HEK293 (cell line): ENCODE data around the gene CDC5L.

Source experiments
- CTCF ChIA-PET: fragments of 350-600 bp; formaldehyde crosslinking; extraction: SDS; loops from one replicate; lab custom pipeline; 2021; ENCODE audit warnings: antibody characterized with exemption; lab: Yijun Ruan, JAX
- POLR2A ChIA-PET: fragments of 300-600 bp; formaldehyde crosslinking; extraction: SDS; loops from one replicate; lab custom pipeline; 2020; ENCODE audit warnings: antibody characterized with exemption, inconsistent platforms; lab: Yijun Ruan, JAX
- H3K27ac ChIP-seq: fragments of 200-500 bp; sonication (Bioruptor generic); 2 replicates; pipeline ENCODE4 v1.5.1; 2014; ENCODE audit warnings: low read depth, low read length, control low read depth, inconsistent platforms; ENCODE audit errors: extremely low read depth
- H3K36me3 ChIP-seq, 2 experiments: fragments of 200-500 bp in 1 of 2; sonication (Bioruptor generic) in 1 of 2; 1 replicate in 1 of 2; 2 replicates in 1 of 2; pipeline ENCODE4 v1.5.1; 2014 to 2017; ENCODE audit warnings: inconsistent platforms in 2 of 2, low read length in 2 of 2; ENCODE audit not compliant: control insufficient read depth in 2 of 2, insufficient read depth in 1 of 2
- H3K4me1 ChIP-seq: fragments of 200-500 bp; sonication (Bioruptor generic); 2 replicates; pipeline ENCODE4 v1.5.1; 2014; ENCODE audit warnings: mild to moderate bottlenecking, low read length, inconsistent platforms; ENCODE audit not compliant: control insufficient read depth, insufficient read depth
- H3K4me3 ChIP-seq: 2 replicates; pipeline ENCODE4 v1.5.1; 2011; ENCODE audit warnings: low read depth, mild to moderate bottlenecking, control low read depth, low read length, moderate library complexity
- H3K9me3 ChIP-seq: fragments of 200-500 bp; sonication (Bioruptor generic); 2 replicates; pipeline ENCODE4 v1.5.1; 2014; ENCODE audit warnings: low read depth, low read length, inconsistent platforms; ENCODE audit not compliant: control insufficient read depth, insufficient read depth
- PRDM1 ChIP-seq: fragments of 450-650 bp; formaldehyde crosslinking; IDR thresholded peaks from 2 replicates; pipeline ENCODE4; 2016; ENCODE audit warnings: missing biosample characterization, missing genetic modification characterization
- YY1 ChIP-seq: fragments of 450-650 bp; formaldehyde crosslinking; IDR thresholded peaks from 2 replicates; pipeline ENCODE4 v1.5.1; 2018; ENCODE audit warnings: missing biosample characterization, missing genetic modification characterization
- ZNF132 ChIP-seq: fragments of 450-650 bp; formaldehyde crosslinking; IDR thresholded peaks from 2 replicates; pipeline ENCODE4 v1.5.1; 2017; ENCODE audit warnings: missing biosample characterization, missing genetic modification characterization, borderline replicate concordance
- ZNF175 ChIP-seq: fragments of 450-650 bp; formaldehyde crosslinking; IDR thresholded peaks from 2 replicates; pipeline ENCODE4 v1.5.1; 2016; ENCODE audit warnings: missing biosample characterization, missing genetic modification characterization
- ZNF214 ChIP-seq: fragments of 450-650 bp; formaldehyde crosslinking; IDR thresholded peaks from 2 replicates; pipeline ENCODE4 v1.5.1; 2017; ENCODE audit warnings: missing biosample characterization, mild to moderate bottlenecking, missing genetic modification characterization, borderline replicate concordance
- ZNF391 ChIP-seq: fragments of 450-650 bp; formaldehyde crosslinking; IDR thresholded peaks from 2 replicates; pipeline ENCODE4 v1.5.1; 2016; ENCODE audit warnings: low read depth, missing biosample characterization, missing genetic modification characterization, borderline replicate concordance
- ZNF433 ChIP-seq: fragments of 450-650 bp; formaldehyde crosslinking; IDR thresholded peaks from 2 replicates; pipeline ENCODE4 v1.5.1; 2016; ENCODE audit warnings: missing biosample characterization, missing genetic modification characterization, low read depth
- ZNF585B ChIP-seq: fragments of 450-650 bp; formaldehyde crosslinking; IDR thresholded peaks from 2 replicates; pipeline ENCODE4 v1.5.1; 2016; ENCODE audit warnings: missing biosample characterization, missing genetic modification characterization
- ZNF623 ChIP-seq: fragments of 450-650 bp; formaldehyde crosslinking; IDR thresholded peaks from 2 replicates; pipeline ENCODE4 v1.5.1; 2016; ENCODE audit warnings: missing biosample characterization, missing genetic modification characterization
- ZNF624 ChIP-seq: fragments of 450-650 bp; formaldehyde crosslinking; IDR thresholded peaks from 2 replicates; pipeline ENCODE4 v1.5.1; 2017; ENCODE audit warnings: missing biosample characterization, missing genetic modification characterization
- ZNF626 ChIP-seq: fragments of 450-650 bp; sonication (Bioruptor Pico); formaldehyde crosslinking; IDR thresholded peaks from 2 replicates; pipeline ENCODE4 v1.5.1; 2018; ENCODE audit warnings: missing biosample characterization, missing genetic modification characterization, inconsistent platforms
- ZNF677 ChIP-seq: fragments of 450-650 bp; IDR thresholded peaks from 2 replicates; pipeline ENCODE4 v1.5.0; 2018; ENCODE audit warnings: missing biosample characterization, mild to moderate bottlenecking, missing genetic modification characterization, moderate library complexity
- ZNF76 ChIP-seq: fragments of 450-650 bp; formaldehyde crosslinking; IDR thresholded peaks from 2 replicates; pipeline ENCODE4; 2016; ENCODE audit warnings: low read depth, missing biosample characterization, missing genetic modification characterization, borderline replicate concordance
- TF ChIP-seq, protein P1 (sequence below): fragments of 450-650 bp; formaldehyde crosslinking; IDR thresholded peaks from 2 replicates; pipeline ENCODE4 v1.5.1; 2016; ENCODE audit warnings: missing biosample characterization, missing genetic modification characterization, borderline replicate concordance
- TF ChIP-seq, protein P2 (sequence below): fragments of 450-650 bp; formaldehyde crosslinking; IDR thresholded peaks from 2 replicates; pipeline ENCODE4 v1.5.1; 2016; ENCODE audit warnings: missing biosample characterization, missing genetic modification characterization, low read depth
- TF ChIP-seq, protein P3 (sequence below): fragments of 450-650 bp; formaldehyde crosslinking; IDR thresholded peaks from 2 replicates; pipeline ENCODE4 v1.5.1; 2017; ENCODE audit warnings: missing biosample characterization, missing genetic modification characterization
- TF ChIP-seq, protein P4 (sequence below): fragments of 450-650 bp; formaldehyde crosslinking; IDR thresholded peaks from 2 replicates; pipeline ENCODE4 v1.5.1; 2016; ENCODE audit warnings: missing biosample characterization, missing genetic modification characterization
- TF ChIP-seq, protein P5 (sequence below): fragments of 450-650 bp; formaldehyde crosslinking; IDR thresholded peaks from 2 replicates; pipeline ENCODE4 v1.5.1; 2016; ENCODE audit warnings: missing biosample characterization, missing genetic modification characterization

CDC5L gene

DNA sequence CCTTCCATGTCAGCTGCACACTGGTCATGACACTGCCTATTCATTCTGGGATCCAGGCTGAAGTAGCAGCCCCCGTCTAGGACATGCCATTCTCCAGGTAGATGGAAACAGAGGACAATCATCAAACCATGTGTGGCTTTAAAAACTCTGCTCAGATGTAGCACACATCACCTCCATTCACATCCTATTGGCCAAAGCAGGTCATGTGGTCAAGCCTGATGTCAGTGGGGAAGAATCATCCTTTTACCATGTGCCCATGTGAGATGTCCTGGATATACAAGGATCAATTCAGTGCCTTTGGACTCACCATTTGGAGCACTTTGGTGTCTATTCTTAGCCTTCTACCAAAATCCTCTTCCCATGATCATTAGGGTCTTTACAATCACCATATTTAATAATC, 99.5 kb downstream of the CDC5L start:
- H3K4me3 ChIP-seq = no peak overlapping the region
- no peaks in the 10 kb centered on the region for H3K4me1 ChIP-seq
- no peak overlapping the region for H3K27ac ChIP-seq
- H3K36me3 ChIP-seq = no peaks in the 10 kb centered on the region
- ChIA-PET POLR2A (interaction anchor here (0.6 kb wide), 1 partner anchor 47 kb away, joined by 3 read pairs; no protein-coding TSS in a partner anchor), CTCF (interaction anchor here (0.6 to 3.7 kb wide), 3 partner anchors 11 to 17 kb away, joined by 4 to 26 read pairs (median 4); no protein-coding TSS in a partner anchor)
- TF ChIP-seq ZNF433 (tag by site-specific recombination) (no peak), ZNF76 (tag by site-specific recombination) (no peak), ZNF214 (tag by site-specific recombination) (no peak)
- H3K9me3 ChIP-seq = no peaks in the 10 kb centered on the region

DNA sequence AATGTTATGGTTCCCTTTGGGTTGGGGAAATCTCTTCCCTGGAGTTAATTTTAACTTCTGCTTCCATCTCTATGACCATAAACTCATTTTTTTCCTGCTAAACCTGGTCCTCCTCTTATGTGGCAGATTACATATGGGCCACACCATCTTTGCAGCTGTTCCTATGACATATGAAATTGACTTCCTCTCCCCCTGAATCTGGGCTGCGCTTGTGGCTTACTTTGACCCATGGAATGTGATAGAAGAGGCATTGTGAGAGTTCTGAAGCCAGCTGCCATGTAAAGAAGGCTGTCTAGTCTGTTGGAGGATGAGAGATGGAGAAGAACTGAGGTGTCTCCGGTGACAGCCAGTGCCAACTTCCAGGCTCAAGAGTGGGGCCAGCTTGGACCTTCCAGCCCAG, 100.1 kb downstream of the CDC5L start:
- no peaks in the 10 kb centered on the region for H3K4me1 ChIP-seq
- TF ChIP-seq ZNF624 (tag by site-specific recombination) (no peak), YY1 (tag by site-specific recombination) (no peak), ZNF585B (tag by site-specific recombination) (no peak), ZNF132 (tag by site-specific recombination) (no peak), ZNF391 (tag by site-specific recombination) (no peak), ZNF677 (tag by site-specific recombination) (no peak), ZNF626 (tag by site-specific recombination) (no peak), ZNF623 (tag by site-specific recombination) (no peak), PRDM1 (tag by site-specific recombination) (no peak), ZNF175 (no peak)
- TF ChIP-seq, protein P1, sequence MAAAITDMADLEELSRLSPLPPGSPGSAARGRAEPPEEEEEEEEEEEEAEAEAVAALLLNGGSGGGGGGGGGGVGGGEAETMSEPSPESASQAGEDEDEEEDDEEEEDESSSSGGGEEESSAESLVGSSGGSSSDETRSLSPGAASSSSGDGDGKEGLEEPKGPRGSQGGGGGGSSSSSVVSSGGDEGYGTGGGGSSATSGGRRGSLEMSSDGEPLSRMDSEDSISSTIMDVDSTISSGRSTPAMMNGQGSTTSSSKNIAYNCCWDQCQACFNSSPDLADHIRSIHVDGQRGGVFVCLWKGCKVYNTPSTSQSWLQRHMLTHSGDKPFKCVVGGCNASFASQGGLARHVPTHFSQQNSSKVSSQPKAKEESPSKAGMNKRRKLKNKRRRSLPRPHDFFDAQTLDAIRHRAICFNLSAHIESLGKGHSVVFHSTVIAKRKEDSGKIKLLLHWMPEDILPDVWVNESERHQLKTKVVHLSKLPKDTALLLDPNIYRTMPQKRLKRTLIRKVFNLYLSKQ (tag by site-specific recombination) = no peak
- TF ChIP-seq, protein P2, sequence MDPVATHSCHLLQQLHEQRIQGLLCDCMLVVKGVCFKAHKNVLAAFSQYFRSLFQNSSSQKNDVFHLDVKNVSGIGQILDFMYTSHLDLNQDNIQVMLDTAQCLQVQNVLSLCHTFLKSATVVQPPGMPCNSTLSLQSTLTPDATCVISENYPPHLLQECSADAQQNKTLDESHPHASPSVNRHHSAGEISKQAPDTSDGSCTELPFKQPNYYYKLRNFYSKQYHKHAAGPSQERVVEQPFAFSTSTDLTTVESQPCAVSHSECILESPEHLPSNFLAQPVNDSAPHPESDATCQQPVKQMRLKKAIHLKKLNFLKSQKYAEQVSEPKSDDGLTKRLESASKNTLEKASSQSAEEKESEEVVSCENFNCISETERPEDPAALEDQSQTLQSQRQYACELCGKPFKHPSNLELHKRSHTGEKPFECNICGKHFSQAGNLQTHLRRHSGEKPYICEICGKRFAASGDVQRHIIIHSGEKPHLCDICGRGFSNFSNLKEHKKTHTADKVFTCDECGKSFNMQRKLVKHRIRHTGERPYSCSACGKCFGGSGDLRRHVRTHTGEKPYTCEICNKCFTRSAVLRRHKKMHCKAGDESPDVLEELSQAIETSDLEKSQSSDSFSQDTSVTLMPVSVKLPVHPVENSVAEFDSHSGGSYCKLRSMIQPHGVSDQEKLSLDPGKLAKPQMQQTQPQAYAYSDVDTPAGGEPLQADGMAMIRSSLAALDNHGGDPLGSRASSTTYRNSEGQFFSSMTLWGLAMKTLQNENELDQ (tag by site-specific recombination) = no peak
- TF ChIP-seq, protein P3, sequence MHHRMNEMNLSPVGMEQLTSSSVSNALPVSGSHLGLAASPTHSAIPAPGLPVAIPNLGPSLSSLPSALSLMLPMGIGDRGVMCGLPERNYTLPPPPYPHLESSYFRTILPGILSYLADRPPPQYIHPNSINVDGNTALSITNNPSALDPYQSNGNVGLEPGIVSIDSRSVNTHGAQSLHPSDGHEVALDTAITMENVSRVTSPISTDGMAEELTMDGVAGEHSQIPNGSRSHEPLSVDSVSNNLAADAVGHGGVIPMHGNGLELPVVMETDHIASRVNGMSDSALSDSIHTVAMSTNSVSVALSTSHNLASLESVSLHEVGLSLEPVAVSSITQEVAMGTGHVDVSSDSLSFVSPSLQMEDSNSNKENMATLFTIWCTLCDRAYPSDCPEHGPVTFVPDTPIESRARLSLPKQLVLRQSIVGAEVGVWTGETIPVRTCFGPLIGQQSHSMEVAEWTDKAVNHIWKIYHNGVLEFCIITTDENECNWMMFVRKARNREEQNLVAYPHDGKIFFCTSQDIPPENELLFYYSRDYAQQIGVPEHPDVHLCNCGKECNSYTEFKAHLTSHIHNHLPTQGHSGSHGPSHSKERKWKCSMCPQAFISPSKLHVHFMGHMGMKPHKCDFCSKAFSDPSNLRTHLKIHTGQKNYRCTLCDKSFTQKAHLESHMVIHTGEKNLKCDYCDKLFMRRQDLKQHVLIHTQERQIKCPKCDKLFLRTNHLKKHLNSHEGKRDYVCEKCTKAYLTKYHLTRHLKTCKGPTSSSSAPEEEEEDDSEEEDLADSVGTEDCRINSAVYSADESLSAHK (tag by site-specific recombination) = no peak
- TF ChIP-seq, protein P4, sequence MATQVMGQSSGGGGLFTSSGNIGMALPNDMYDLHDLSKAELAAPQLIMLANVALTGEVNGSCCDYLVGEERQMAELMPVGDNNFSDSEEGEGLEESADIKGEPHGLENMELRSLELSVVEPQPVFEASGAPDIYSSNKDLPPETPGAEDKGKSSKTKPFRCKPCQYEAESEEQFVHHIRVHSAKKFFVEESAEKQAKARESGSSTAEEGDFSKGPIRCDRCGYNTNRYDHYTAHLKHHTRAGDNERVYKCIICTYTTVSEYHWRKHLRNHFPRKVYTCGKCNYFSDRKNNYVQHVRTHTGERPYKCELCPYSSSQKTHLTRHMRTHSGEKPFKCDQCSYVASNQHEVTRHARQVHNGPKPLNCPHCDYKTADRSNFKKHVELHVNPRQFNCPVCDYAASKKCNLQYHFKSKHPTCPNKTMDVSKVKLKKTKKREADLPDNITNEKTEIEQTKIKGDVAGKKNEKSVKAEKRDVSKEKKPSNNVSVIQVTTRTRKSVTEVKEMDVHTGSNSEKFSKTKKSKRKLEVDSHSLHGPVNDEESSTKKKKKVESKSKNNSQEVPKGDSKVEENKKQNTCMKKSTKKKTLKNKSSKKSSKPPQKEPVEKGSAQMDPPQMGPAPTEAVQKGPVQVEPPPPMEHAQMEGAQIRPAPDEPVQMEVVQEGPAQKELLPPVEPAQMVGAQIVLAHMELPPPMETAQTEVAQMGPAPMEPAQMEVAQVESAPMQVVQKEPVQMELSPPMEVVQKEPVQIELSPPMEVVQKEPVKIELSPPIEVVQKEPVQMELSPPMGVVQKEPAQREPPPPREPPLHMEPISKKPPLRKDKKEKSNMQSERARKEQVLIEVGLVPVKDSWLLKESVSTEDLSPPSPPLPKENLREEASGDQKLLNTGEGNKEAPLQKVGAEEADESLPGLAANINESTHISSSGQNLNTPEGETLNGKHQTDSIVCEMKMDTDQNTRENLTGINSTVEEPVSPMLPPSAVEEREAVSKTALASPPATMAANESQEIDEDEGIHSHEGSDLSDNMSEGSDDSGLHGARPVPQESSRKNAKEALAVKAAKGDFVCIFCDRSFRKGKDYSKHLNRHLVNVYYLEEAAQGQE = no peak
- TF ChIP-seq, protein P5, sequence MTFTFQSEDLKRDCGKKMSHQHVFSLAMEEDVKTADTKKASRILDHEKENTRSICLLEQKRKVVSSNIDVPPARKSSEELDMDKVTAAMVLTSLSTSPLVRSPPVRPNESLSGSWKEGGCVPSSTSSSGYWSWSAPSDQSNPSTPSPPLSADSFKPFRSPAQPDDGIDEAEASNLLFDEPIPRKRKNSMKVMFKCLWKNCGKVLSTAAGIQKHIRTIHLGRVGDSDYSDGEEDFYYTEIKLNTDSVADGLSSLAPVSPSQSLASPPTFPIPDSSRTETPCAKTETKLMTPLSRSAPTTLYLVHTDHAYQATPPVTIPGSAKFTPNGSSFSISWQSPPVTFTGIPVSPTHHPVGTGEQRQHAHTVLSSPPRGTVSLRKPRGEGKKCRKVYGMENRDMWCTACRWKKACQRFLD (tag by site-specific recombination) = no peak
- H3K27ac ChIP-seq = no peak overlapping the region
- ChIA-PET POLR2A (no interaction called here), CTCF (interaction anchor here (0.6 to 3.7 kb wide), 3 partner anchors 10 to 18 kb away, joined by 4 to 26 read pairs (median 4); no protein-coding TSS in a partner anchor)
- no peaks in the 10 kb centered on the region for H3K36me3 ChIP-seq
- no peaks in the 10 kb centered on the region for H3K9me3 ChIP-seq
- no peak overlapping the region for H3K4me3 ChIP-seq
